ENCODE data around the gene VSTM4.

DNA sequence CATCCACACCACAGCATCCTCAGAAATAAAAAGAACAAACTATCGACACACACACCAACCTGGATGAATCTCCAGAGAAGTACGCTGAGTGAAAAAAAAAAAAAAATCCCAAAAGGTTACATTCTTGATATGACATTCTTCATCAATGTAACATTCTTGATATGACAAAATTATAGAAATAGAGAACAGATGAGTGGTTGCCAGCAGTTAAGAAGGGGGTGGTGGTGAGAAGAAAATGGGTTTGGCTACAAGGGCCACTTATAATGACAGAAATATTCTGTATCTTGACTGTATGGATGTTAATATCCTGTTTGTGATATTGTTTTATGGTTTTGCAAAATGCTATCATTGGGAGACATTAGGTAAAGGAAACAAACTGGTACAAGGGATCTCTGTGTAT lies 36.9 kb downstream of the VSTM4 start:
- TF ChIP-seq, protein P1, sequence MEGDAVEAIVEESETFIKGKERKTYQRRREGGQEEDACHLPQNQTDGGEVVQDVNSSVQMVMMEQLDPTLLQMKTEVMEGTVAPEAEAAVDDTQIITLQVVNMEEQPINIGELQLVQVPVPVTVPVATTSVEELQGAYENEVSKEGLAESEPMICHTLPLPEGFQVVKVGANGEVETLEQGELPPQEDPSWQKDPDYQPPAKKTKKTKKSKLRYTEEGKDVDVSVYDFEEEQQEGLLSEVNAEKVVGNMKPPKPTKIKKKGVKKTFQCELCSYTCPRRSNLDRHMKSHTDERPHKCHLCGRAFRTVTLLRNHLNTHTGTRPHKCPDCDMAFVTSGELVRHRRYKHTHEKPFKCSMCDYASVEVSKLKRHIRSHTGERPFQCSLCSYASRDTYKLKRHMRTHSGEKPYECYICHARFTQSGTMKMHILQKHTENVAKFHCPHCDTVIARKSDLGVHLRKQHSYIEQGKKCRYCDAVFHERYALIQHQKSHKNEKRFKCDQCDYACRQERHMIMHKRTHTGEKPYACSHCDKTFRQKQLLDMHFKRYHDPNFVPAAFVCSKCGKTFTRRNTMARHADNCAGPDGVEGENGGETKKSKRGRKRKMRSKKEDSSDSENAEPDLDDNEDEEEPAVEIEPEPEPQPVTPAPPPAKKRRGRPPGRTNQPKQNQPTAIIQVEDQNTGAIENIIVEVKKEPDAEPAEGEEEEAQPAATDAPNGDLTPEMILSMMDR (conservative IDR thresholded peaks at IDR 0.05 in 1 of 2, IDR thresholded peaks at IDR 0.05 in 1 of 2; ENCODE audit: low read depth in 1 of 2, low read length in 2 of 2): no peak
- no peak for TF ChIP-seq EZH2 (IDR thresholded peaks at IDR 0.05; ENCODE audit: low read length, missing control alignments)
